Cerebellar cortex (tissue), 1 donor: ENCODE measurements around the gene COBLL1.
"Not testable (repeated sequence)": the region's sequence is repeated elsewhere in the genome, so short reads cannot be mapped to it uniquely, and the experiment has no call there.

Experiments
- DNase-seq: peaks from one replicate; pipeline ENCODE4 v3.0.0-alpha.2; 2015; ENCODE audit warnings: low spot score

Gene COBLL1

DNA sequence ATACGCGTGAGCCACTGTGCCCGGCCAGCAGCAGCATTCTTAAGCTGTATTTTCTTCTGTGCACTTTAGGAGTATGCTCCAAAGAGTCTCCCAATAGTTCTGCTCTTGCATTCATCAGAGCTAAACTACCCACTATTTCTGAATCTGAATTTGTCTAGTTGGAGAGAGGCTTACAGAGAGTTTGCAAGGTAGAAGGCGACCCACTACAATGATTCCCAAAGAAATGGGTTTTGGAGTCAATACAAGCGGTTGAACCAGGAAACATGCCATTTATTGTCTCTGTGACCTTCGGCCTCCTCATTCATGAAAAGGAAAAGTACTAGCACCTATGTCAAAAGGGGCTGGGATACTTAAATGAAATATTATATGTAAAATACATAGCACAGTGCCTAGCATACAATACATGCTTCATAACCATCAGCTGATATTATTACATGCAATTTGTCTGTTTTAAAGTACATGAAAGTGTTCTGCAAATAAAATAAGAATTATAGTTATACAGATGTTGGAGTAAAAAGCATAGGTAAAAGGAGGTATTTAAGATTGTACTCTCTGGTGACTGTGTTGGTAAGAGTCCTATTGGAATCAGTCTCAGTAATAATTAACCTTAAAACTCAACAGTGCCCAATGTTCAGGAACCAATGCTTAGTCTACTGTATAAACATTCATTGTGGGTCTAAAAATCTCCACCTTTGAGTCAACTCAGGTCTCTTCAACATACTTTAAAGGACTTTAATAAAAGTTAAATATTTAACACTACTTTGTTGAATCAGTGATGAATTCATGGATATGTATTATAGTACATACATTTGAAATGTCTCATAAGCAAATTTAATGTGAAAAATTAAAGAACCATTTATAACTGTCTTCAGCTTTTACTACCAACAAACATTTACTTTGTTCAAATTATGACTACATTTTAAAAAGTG is 130.5 kb downstream of the COBLL1 start:
- no peak for DNase-seq

DNA sequence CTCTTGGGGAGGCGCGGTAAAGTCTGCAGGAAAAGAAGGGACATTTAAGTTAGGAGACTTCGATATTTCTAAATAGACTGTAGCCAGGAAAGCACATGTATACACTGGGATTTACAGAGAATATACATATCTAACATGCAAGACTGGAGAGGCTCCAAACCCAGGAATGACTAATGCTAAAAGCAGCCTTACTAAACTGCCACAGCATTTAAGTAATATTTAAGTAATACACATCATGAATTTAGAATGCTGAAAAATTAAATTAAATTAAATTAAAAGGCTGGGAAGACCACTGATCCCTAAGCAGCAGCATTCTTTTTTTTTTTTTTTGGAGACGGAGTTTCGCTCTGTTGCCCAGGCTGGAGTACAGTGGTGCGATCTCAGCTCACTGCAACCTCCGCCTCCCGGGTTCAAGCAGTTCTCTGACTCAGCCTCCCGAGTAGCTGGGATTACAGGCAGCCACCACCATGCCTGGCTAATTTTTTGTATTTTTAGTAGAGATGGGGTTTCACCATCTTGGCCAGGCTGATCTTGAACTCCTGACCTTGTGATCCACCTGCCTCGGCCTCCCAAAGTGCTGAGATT is 131.3 kb downstream of the COBLL1 start:
- not testable (repeated sequence) for DNase-seq

DNA sequence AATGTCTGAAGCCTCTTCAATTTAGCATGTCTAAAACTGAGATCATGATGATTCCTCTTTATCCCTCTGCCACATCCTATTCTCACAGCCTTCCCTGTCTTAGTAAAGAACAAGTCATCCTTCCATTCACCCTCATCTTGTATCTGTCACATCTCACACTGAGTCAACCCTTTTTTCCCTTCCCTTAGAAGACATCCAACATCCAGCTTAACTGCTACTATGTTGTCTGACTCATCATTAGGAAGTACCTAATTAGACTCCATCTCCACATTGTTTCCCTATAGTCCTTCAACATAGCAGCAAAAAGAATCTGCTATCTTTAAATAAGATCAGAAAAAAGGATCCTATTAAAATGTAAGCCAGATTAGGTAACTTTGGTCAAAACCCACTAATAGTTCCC is 135.1 kb downstream of the COBLL1 start:
- no peak for DNase-seq

DNA sequence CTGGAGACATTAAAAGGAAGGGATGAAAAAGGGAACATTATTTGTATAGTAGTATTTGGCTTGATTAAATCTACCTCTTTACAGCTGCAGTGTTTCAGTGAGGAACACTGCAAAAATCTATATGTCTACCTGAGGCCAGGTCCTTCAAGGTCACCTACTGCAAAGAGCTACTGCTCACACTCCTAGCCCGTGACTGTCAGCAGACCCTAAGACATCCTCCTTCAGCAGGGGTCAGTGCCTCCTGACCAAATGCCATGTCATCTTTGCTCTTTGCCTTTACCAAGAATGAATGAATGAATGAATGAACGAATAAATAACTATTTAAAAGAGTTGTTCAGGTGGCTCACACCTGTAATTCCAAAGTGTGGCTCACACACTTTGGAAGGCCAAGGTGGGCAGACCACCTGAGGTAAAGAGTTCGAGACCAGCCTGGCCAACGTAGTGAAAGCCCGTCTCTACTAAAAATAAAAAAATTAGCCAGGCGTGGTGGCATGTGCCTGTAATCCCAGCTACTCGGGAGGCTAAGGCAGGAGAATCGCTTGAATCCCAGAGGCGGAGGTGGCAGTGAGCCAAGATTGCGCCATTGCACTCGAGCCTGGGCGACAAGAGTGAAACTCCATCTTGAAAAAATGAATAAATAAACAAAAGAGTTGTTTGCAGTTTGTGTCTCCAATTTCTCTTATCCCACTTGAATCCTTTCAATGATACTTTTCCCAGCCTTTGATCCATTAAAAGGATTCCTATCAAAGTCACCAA is 136.0 kb downstream of the COBLL1 start:
- no peak for DNase-seq

DNA sequence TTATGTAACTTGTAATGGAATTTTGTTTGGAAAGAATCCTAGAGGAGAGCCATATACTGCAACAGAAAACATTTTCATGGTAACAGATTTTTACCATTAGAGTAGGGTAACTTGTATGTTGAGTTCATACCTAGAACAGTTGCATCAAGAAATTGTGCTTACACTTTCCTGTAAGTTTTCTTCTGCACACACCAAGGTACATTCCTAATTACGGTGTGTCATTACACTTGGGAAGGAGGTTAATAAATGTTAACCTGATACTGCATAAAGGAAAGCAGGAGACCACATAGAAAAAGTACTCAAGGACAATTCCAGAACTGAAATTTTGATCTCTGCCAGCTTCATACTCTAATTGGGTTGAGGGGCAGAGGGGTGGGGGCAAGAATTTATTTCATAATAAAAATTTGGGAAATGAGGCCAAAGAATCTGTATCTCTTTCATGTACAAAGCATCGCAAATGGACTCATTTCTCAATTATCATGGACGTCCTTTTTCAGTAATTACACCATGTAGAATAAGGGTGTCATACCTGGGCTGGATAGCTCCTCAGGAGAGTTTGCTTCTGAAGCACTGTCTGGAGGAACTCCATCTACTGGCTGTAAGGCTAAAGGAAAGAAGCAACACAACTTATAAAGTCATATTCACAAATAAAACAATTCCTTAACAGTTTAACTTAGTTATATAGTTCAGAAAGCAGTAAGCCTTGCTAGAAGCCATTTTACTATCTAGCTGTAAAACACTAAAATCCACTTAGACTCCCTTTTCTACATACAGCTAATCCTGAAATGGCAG is 137.5 kb downstream of the COBLL1 start:
- DNase-seq = no peak

DNA sequence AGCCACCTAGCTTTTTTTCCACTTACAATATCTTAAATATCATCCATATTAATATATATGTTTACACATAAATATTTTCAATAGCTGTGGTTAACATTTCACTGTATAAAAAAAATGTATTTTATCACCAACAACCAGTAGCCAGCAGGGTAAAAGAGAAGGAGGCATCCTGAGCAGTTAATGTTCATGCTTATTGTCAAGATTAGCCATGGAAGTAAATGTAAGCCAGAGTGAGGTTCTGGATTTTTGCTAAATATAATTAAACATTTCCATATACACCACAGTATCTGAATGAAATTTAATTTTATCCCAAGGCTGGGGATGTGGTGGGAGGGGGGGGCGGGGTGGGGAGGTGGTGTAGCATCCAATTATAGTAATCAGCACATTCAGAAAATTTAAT is 140.1 kb downstream of the COBLL1 start:
- no peak for DNase-seq

DNA sequence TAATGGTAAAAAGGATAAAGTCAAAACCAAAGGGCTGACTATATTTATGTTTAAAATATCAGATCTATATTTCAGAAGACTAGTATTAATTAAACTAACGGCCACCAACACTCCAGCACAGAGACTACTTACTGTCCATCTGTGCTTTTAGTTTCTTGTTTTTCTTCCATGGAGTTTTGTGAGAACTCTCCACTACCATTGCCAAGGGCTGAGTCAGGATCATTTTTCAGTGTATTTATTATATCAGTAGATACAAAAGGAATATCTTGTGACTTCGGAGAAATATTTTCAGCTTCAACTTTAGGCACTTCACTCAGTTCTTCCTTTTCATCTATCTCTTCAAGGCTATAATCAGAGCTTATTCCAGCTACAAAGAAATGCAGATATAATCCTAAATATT is 141.2 kb downstream of the COBLL1 start:
- no peak for DNase-seq

DNA sequence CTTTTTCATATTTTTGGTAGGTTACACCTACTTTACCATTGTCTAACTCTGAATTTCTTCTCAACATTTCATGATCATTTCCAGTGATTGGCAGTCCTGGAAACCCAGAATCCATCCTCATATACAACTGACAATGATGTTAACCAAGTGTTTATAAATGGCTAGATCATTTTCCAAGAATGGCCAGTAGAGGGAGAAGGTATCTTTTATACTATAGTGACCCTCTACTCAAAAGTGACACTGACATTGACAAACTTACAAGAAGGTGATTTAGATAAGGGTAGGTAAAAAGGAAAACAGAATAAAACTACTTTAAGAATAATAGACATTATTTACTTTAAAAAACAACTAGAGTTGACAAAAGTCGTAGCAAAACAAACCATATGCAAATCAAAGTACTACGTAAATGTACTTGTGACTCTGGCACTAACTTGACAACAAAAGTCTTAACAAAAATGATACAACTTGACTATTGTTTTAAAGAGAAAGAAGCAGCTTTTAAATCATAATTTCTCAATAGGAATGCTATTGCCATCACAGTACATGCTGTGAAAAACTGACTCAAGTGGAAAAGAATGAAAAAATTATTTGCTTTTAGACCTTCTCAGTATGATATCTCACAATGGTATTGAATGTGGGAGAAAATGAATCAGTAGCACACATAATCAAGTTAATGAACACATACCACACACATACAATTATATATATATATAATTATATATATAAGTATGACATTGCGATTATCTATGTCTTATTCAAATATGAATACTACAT is 143.7 kb downstream of the COBLL1 start:
- DNase-seq = no peak

DNA sequence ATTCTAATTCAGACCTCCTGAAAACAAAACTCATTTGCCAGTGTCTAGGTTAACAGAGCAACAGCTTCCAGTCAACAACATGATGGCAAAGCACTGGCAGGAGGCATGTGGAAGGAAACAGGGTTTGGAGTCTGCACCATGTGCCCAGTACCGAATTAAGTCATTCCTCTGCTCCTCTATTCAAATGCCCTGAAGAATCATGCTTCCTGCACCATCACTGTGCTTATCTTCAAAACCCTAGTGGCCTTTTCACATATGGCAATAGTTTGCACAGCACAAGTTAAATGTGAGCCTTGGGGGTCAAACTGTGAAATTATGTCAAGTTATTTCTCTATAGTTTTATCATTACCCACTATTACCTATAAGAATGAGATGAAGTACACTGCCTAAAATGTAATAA is 145.0 kb downstream of the COBLL1 start:
- no peak for DNase-seq

DNA sequence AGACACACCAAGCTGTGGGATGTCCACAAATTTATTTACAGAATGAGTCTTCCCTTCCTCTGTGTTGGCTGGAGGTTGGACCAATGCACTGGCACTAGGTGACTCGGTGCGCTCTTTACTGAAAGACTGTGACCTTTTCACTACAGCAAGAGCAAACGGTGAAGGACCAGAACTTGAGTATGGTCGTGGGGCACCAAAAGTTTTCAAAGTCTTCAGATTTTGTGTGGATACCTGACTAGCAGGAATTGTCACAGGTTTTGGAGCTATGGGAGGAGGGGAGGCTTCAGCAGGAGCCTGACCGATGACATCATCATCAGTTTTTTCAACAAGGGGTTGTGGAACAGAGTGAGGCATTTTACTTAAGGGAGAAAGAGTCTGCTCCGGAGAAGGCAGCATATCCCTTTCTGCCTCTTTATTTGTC is 147.3 kb downstream of the COBLL1 start:
- no peak for DNase-seq

DNA sequence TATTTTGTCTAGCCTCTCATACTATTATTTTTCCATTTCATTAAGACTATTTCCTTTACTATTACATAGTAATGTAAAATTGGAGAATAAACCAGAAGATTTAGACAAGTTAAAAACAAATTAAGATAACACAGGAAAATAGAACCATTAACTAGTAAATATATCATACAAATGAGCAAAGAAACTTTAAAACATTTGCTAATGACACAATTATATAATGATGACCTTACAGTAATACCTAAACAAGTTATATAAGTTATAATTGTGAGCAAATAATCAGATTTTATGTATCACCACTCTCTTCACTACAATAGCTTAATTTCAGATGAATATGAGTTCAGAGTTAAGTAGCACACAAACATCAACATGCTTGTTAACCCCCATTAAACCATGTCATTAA is 147.8 kb downstream of the COBLL1 start:
- DNase-seq = no peak

DNA sequence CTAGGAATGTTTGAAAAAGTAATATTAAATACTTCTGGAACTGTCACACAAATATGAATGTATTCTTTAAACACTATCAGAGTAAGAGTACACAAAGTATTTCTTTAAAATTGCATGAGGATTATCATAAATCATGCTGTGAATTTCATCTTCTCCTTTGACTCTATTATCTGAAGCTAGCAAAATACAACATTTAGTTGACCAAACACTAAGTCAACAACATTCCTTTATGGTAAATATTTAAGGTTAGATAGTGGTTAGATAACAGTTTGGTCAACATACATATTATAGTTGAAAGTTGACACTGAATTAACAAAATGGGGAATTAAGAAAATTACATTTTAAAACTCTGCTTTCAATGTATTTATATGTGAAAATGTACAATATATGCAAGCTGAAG is 148.2 kb downstream of the COBLL1 start:
- no peak for DNase-seq

DNA sequence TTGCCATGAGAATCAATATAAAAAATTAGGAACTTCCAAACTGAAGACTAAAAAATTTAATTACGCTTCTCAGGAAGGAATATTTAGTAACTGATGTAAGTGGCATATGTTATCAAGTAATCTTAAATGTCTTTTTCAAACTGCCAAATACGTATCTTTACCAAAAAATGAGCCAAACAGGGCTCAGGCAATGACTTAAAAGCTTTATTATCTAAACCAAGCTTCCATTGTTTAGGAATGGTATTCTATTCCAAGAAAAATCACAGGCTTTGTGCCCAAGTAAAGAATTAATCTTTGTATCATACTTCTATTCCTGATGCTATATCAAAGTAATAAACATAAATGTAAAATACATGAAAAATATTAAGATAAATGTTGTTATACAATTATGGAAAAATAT is 148.7 kb downstream of the COBLL1 start:
- no peak for DNase-seq

DNA sequence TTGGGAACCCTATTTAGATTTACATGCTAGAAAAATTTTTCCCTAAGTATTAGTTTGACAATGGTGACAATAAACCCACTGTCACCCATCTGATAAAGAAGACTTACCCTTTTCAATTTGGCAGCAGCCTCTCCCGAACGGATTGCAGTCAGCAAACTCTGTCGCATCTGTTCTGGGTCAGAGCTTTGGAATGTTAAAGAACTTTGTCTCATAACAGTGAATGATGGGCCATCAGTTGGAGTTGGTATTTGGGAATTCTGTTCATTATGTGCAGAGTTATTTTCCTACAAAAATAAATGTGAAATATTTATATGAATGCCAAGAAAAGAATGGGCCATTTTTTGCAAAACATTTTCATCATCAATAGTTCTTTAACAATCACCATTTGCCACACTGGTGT is 149.5 kb downstream of the COBLL1 start:
- no peak for DNase-seq

DNA sequence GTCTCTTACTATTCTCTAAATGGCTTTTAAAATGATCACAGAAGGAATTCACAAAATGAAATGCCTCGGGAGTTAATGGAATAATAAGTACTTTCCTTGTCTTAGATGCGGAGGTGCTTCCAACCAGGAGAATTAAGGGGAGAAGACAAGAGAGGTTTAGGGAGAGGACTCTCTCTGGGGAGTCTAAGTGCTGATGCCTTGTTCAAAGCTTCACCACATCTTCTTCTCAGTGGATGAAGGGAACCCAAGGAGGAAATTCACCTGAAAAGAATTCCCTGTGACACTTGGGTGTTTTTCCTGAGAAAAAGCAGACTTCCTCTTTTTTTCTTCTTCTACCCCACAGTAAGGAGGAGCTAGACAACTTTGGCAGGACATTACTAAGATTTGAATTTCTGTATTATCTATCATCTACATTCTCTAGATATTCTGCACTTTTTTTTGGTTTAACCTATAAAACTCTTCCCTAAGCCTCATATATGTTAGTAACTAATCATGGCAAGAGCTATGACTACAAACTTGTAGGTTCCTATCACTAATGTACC is 150.2 kb downstream of the COBLL1 start:
- no peak for DNase-seq

DNA sequence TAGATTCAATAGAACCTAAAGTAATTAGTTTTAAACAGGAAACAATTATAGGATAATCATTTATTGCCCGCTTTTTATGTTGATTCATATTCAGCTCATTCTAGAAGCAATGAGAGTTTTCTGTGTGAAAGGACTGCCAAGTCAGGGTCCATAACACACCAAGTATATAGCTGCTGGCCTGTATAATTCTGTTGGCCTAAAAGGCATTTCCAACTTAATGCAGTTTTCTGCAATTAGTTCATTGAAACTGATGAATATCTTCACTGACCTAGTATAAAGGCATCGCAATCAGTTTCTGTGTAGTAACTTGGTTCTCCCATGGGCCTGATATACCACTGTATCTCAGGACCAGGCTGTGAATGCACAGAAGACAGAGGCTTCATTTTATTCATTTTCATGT is 151.3 kb downstream of the COBLL1 start:
- DNase-seq = no peak

DNA sequence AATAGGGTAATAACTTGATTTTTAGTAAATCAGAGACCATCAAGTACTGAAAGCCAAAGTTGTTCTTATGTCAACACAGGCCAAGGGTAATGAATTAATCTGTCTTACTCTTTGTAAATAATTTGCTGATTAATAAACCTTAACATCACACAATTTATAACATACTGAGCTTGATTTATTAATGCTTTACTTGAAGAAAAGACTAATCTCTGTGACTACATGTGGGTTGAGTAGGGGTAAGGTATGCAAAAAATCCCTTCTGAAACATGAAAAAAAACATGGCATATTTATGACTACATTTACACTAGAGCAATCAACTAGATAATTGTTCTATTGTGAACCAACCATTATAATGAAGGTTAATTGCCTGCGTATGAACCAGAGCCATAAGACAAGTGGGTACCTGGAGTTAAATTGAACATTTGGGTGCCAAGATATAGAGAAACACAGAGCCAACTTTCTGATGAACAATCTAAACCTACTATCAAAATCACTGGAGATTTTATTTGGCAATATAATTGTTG is 152.7 kb downstream of the COBLL1 start:
- DNase-seq = no peak

DNA sequence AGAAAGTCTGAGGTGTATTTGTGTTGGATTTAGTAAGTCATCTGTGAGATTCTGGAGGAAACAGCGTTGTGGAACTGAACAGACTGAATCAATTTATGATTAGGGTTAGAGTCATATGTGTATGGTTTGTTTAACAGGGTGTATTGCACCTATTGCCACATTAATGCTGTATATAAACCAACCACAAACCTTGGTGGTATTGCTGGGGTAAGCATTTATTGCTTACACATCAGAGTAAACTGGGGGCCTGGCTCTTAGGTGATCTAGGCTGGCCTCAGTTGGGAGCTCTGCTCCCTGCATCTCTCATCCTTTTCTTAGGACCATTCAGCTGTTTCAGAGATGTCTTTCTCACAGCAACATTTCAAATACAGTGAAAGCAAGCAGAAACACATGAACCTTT is 160.6 kb downstream of the COBLL1 start:
- DNase-seq = no peak

DNA sequence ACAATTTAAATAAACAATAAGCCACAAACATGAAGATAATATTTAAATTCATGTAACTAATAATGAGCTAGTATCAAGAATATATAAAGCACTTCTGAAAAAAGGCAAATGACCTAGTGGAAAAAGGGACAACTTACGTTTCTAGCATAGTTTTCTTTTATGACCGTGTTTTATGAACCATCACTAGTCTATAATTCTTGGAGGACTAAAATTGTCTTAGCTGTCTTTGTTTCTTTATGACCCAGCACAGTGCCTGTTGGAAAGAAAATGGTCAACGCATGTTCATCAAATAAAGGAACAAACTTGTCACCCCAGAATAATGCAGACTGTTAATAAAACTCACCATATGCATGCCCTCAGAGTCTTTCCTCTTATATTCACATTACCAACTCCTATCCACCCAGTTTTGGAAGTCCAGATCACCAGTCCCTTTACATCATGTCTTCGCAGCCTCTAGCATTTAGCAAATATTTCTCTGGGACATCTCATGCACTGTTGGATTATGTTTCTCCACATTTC is 162.9 kb downstream of the COBLL1 start:
- DNase-seq = no peak

DNA sequence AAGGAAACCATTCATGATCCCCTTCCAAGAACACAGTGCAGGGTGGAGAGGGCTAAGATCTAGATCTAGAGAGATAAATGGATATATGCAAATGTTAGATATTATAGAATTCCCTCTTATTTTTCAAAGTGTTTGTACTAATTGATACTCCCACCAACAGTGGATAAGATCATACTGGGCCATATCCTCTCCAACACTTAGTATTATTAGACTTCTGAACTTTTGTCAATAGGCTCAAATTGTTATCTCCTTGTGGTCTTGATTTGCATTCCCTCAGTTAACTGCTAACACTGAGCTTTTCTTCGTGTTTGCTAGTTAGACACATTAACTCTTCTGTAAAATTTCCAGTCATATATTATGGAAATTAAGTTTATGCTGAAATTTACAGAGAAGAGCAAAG is 163.9 kb downstream of the COBLL1 start:
- DNase-seq = no peak

DNA sequence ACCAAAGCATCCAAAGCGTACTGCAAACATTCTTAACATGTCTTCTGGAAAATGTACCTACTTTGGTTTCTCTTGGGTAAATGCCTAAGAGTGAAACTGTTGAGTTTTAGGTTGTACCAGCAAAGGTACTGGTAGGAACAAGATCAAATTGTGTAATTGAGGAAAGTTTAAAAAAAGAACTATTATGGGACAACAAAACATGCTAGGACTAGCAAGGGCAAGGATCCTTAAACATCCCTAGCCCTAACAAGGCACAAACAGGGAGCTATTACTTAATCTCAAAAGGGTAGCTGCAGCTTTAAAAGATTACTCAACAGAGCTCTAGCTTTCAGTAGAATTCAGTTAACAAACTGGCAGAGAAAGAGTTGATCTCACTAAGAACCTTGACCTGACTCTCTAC is 164.4 kb downstream of the COBLL1 start:
- no peak for DNase-seq
